Medulla oblongata (tissue), 1 donor: ENCODE measurements around the gene GOPC.

Experiments used
- DNase-seq: peaks from one replicate; pipeline ENCODE4 v3.0.0-alpha.2; 2015; ENCODE audit errors: extremely low spot score

Gene GOPC

GRCh38 chr6:117514655-117515054, 87.7 kb downstream of the GOPC start:
- DNase-seq: no peak

GRCh38 chr6:117513778-117514365, 88.4 kb downstream of the GOPC start:
- DNase-seq: no peak

GRCh38 chr6:117512987-117513573, 89.2 kb downstream of the GOPC start:
- no peak for DNase-seq

GRCh38 chr6:117512056-117512828, 90.1 kb downstream of the GOPC start:
- DNase-seq: no peak
